BLaER1 (cell line): Measurements from ENCODE around the gene RIC3.

ENCODE experiments used
- H3K27ac ChIP-seq: shearing (Covaris generic); formaldehyde crosslinking; 2 replicates; pipeline ENCODE4 v1.8.1; 2022
- H3K27me3 ChIP-seq: shearing (Covaris generic); formaldehyde crosslinking; 2 replicates; pipeline ENCODE4 v1.8.1; 2022
- H3K36me3 ChIP-seq: shearing (Covaris generic); formaldehyde crosslinking; 2 replicates; pipeline ENCODE4 v1.8.1; 2022
- H3K4me1 ChIP-seq: shearing (Covaris generic); formaldehyde crosslinking; 2 replicates; pipeline ENCODE4 v1.8.1; 2022
- H3K4me2 ChIP-seq: shearing (Covaris generic); formaldehyde crosslinking; 2 replicates; pipeline ENCODE4 v1.8.1; 2022
- H3K4me3 ChIP-seq: shearing (Covaris generic); formaldehyde crosslinking; 2 replicates; pipeline ENCODE4 v1.8.1; 2022
- H3K9ac ChIP-seq: shearing (Covaris generic); formaldehyde crosslinking; 2 replicates; pipeline ENCODE4 v1.8.1; 2022
- H3K9me3 ChIP-seq: shearing (Covaris generic); formaldehyde crosslinking; 2 replicates; pipeline ENCODE4 v1.8.1; 2022
- H4K20me1 ChIP-seq: shearing (Covaris generic); formaldehyde crosslinking; 2 replicates; pipeline ENCODE4 v1.8.1; 2022
- Cebpa-rat ChIP-seq: shearing (Covaris generic); IDR thresholded peaks from 2 replicates; pipeline ENCODE4 v1.8.1; 2022

The RIC3 gene

GRCh38 chr11:8204596-8204995 is 35.8 kb upstream of the RIC3 start:
- Histone ChIP-seq H3K9me3 (no peaks in the 10 kb centered on the region), H4K20me1 (no peaks in the 10 kb centered on the region), H3K9ac (no peak overlapping the region), H3K36me3 (no peaks in the 10 kb centered on the region), H3K27me3 (no peaks in the 10 kb centered on the region), H3K27ac (0 out of 2 replicates have a peak overlapping the region, but pooled peaks have one; percentile 9), H3K4me1 (peaks cover 54% of the 10 kb centered on the region), H3K4me3 (no peak overlapping the region), H3K4me2 (no peak overlapping the region)
- no peak for TF ChIP-seq Cebpa-rat

DNA sequence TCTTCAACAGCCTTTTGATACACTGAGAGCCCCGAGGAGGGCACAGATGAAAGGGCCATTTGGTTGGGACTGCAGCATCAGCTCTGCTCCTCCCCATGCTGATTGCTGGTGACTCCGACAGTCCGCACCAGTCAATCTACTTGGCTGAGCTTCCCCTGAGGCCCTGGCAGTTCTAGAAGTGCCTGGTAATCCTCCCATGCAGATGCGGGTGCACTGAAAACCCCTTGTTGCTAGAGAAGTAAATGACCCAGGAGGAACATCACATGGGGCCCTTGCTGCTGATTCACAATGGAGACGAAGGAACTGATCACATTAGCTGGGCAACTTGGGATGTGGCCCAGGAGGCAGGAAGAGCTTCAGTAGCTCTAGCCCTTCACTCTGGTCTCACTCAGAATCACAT is 35.2 kb upstream of the RIC3 start:
- no peak for TF ChIP-seq Cebpa-rat
- peaks cover 54% of the 10 kb centered on the region for H3K4me1 ChIP-seq
- no peak overlapping the region for H3K4me2 ChIP-seq
- H3K27ac ChIP-seq: no peak overlapping the region
- H3K27me3 ChIP-seq: no peaks in the 10 kb centered on the region
- H3K9ac ChIP-seq: no peak overlapping the region
- no peaks in the 10 kb centered on the region for H3K36me3 ChIP-seq
- no peaks in the 10 kb centered on the region for H3K9me3 ChIP-seq
- H4K20me1 ChIP-seq: no peaks in the 10 kb centered on the region
- H3K4me3 ChIP-seq: no peak overlapping the region

DNA sequence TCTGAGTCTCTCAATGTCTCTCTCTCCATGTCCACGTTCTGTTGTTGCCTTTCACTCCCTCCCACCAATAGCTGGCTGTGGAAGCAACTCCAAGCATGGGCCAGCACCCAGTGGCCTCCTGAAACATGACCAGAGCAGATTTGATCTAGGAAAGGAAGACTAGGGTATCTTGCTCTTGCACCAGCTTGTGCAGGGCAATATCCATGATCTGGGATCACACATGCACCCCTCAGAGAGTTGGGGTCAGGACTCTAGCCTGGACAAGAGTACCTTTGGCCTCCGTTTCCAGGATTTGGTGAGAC is 34.5 kb upstream of the RIC3 start:
- Histone ChIP-seq H3K4me1 (peaks cover 54% of the 10 kb centered on the region), H3K27ac (no peak overlapping the region), H3K4me2 (no peak overlapping the region), H3K36me3 (no peaks in the 10 kb centered on the region), H3K9ac (no peak overlapping the region), H3K27me3 (no peaks in the 10 kb centered on the region), H4K20me1 (no peaks in the 10 kb centered on the region), H3K4me3 (no peak overlapping the region), H3K9me3 (no peaks in the 10 kb centered on the region)
- no peak for TF ChIP-seq Cebpa-rat

- Histone ChIP-seq H3K27me3 (no peaks in the 10 kb centered on the region), H3K36me3 (no peaks in the 10 kb centered on the region), H3K4me1 (peaks cover 52% of the 10 kb centered on the region), H4K20me1 (no peaks in the 10 kb centered on the region), H3K9me3 (no peaks in the 10 kb centered on the region), H3K4me3 (no peak overlapping the region), H3K4me2 (peak overlapping the region; percentile 49), H3K9ac (no peak overlapping the region), H3K27ac (no peak overlapping the region)
- TF ChIP-seq Cebpa-rat: no peak
These were observed 33.9 kb upstream of the RIC3 start for GRCh38 chr11:8202516-8203413.

DNA sequence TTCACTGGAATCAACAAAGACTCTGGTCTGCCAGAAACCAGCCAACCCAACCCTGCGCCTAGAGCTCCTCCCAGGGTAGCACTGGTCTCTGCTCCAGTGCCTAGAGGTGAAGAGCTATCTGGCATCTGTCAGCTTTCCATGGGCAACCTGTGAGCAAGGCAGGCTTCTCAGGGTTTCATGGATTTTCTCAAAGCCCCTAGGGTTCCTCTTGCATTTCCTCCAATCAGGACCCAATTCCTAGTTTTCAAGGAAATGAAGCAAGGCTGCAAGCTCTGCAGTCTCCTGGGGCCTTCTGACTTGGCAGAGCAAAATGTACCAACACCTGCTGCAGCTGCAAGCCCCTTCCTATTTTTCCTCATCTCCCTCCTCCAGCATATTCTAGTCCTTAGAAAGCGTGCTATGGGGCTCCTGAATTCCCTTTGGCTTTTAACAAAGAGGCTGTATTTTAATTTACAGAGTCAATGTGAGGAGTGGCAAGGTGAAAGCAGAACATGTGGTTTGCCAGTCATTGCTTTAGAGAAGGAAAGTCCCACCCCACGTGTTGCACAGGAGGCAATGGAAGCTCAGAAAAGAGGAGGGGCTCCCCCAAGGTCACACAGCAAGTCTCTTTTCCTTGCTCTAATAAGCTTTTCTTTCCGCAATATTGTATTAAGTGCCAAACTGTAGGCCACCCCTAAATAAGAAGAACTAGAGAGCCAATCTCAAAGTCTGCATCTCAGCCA is 33.0 kb upstream of the RIC3 start:
- Histone ChIP-seq H4K20me1 (no peaks in the 10 kb centered on the region), H3K9me3 (no peaks in the 10 kb centered on the region), H3K9ac (no peak overlapping the region), H3K36me3 (no peaks in the 10 kb centered on the region), H3K27ac (no peak overlapping the region), H3K4me1 (peaks cover 42% of the 10 kb centered on the region), H3K4me3 (no peak overlapping the region), H3K27me3 (no peaks in the 10 kb centered on the region), H3K4me2 (peak overlapping the region; percentile 49)
- TF ChIP-seq Cebpa-rat: no peak

- H3K4me3 ChIP-seq: no peak overlapping the region
- H3K4me2 ChIP-seq: no peak overlapping the region
- H3K36me3 ChIP-seq: no peaks in the 10 kb centered on the region
- no peaks in the 10 kb centered on the region for H3K27me3 ChIP-seq
- no peaks in the 10 kb centered on the region for H4K20me1 ChIP-seq
- no peak overlapping the region for H3K9ac ChIP-seq
- TF ChIP-seq Cebpa-rat: no peak
- peaks cover 27% of the 10 kb centered on the region for H3K4me1 ChIP-seq
- H3K9me3 ChIP-seq: no peaks in the 10 kb centered on the region
- H3K27ac ChIP-seq: no peak overlapping the region
These were observed 30.9 kb upstream of the RIC3 start for GRCh38 chr11:8199676-8200075.

- Histone ChIP-seq H3K4me1 (peaks cover 5% of the 10 kb centered on the region), H3K36me3 (no peaks in the 10 kb centered on the region), H3K27me3 (no peaks in the 10 kb centered on the region), H3K4me2 (no peak overlapping the region), H3K9me3 (no peaks in the 10 kb centered on the region), H3K27ac (no peak overlapping the region), H4K20me1 (no peaks in the 10 kb centered on the region), H3K9ac (no peak overlapping the region), H3K4me3 (no peak overlapping the region)
- no peak for TF ChIP-seq Cebpa-rat
These were observed 27.9 kb upstream of the RIC3 start for GRCh38 chr11:8196749-8197148.

- H3K4me1 ChIP-seq: no peaks in the 10 kb centered on the region; the same call in 1 of the 2 replicates
- no peaks in the 10 kb centered on the region for H3K9me3 ChIP-seq
- no peaks in the 10 kb centered on the region for H4K20me1 ChIP-seq
- H3K36me3 ChIP-seq: no peaks in the 10 kb centered on the region
- no peak overlapping the region for H3K9ac ChIP-seq
- H3K4me2 ChIP-seq: no peak overlapping the region
- TF ChIP-seq Cebpa-rat: no peak
- no peak overlapping the region for H3K4me3 ChIP-seq
- H3K27me3 ChIP-seq: no peaks in the 10 kb centered on the region
- H3K27ac ChIP-seq: no peak overlapping the region
These were observed 26.1 kb upstream of the RIC3 start for GRCh38 chr11:8194956-8195355.

DNA sequence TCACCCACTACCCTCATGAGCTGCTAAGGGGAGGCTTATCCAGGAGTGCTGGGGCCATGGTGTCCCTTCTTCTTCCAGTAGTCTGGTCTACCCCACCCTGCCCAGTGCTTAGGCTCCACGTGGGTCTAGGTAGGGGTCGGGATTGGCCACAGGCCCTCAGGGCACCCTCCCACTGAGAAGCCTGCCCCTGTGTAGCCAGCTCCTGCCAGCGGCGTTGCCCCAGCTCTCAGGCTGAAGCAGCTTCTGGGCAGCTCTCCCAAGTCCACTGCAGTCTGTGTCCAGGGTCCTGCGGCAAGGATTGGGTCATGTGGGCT is 24.0 kb upstream of the RIC3 start:
- no peak overlapping the region for H3K4me2 ChIP-seq
- no peak for TF ChIP-seq Cebpa-rat
- H3K9me3 ChIP-seq: no peaks in the 10 kb centered on the region
- no peaks in the 10 kb centered on the region for H4K20me1 ChIP-seq
- no peak overlapping the region for H3K27ac ChIP-seq
- H3K4me1 ChIP-seq: no peaks in the 10 kb centered on the region; the same call in 1 of the 2 replicates
- H3K27me3 ChIP-seq: no peaks in the 10 kb centered on the region
- H3K36me3 ChIP-seq: no peaks in the 10 kb centered on the region
- no peak overlapping the region for H3K4me3 ChIP-seq
- no peak overlapping the region for H3K9ac ChIP-seq
